ENCODE results near the gene RETREG2.

Gene RETREG2

DNA sequence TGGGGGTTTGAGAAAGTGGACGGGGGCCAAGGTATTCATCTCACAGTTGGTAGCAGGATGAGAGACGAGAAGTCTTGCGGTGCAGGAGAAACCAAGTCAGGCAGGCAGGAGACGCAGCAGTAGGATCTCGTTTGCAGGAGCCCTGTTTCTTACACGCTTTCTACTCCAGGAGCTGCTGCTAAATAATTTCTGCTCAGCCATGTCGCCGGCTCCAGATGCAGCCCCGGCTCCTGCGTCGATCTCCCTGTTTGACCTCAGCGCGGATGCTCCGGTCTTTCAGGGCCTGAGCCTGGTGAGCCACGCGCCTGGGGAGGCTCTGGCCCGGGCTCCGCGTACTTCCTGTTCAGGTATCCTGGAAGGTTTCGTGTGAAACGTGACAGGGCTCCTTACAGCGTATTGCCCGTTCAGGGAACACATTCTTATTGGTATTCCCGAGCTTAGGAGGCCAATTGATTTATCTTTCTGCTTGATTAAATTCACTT lies 52.0 kb downstream of the RETREG2 start:
- intact Hi-C loops (cut with DNase I; ENCODE audit: low total_unique reads), result loop anchor here (2.0 kb wide), 1 partner anchor 15 kb away; the partner anchor contains the start of genes GLB1L and STK16
- H3K9me3 ChIP-seq, result no peaks in the 10 kb centered on the region
- H3K4me3 ChIP-seq, result peak overlapping the region; percentile 62 to 77
- H3K27ac ChIP-seq, result peak overlapping the region; percentile 93 to 96
- no peak for TF ChIP-seq CTCF (IDR thresholded peaks at IDR 0.05)
- H3K4me1 ChIP-seq, result peaks cover 5 to 44% (median 26%) of the 10 kb centered on the region in 4 donors
- H3K27me3 ChIP-seq, result no peaks in the 10 kb centered on the region
- peaks cover 39 to 54% (median 54%) of the 10 kb centered on the region in 3 donors for H3K36me3 ChIP-seq
- peak in 1 of 2 donors; percentile 79 for DNase-seq

DNA sequence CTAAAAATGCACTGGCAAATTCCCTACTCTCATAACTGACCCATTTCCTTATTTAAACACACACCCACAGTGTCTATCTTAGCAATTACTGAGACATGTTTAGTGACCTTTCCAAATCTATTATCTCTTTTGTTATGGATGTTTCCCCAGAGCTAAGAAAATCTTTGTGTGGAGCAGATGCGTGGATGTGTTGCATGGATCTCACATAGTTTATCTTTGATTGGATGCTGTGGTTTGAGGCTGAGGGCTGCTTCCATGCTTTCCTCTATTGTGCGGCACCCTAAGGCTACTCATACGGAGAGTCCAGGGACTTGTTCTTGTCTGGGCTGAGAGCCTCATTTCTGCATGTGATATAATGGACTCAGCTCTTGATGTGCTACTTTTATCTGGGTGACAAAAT lies 56.3 kb downstream of the RETREG2 start:
- TF ChIP-seq CTCF (IDR thresholded peaks at IDR 0.05), result no peak
- peaks cover 5 to 21% (median 11%) of the 10 kb centered on the region in 4 donors for H3K4me1 ChIP-seq
- intact Hi-C loops (cut with DNase I; ENCODE audit: low total_unique reads), result no loop called here
- H3K27me3 ChIP-seq, result no peaks in the 10 kb centered on the region
- no peaks in the 10 kb centered on the region for H3K9me3 ChIP-seq
- H3K36me3 ChIP-seq, result peaks cover 61 to 75% (median 64%) of the 10 kb centered on the region in 3 donors
- H3K27ac ChIP-seq, result no peak overlapping the region
- DNase-seq, result no peak
- no peak overlapping the region for H3K4me3 ChIP-seq
